Thyroid gland (tissue), 4 donors: ENCODE measurements around the gene DHX15.

ENCODE experiments used
- CTCF ChIP-seq, 6 experiments: fragments of 200-600 bp in 3 of 6; fragments of 450-650 bp in 3 of 6; sonication (generic) in 3 of 6; IDR thresholded peaks; one replicate each; pipeline ENCODE4 v1.5.1; 2016 to 2019; ENCODE audit warnings: antibody characterized with exemption in 6 of 6, mild to moderate bottlenecking in 2 of 6, inconsistent platforms in 1 of 6, moderate library complexity in 1 of 6
- POLR2A ChIP-seq, 2 donors: fragments of 450-650 bp; IDR thresholded peaks; one replicate each; pipeline ENCODE4 v1.6.1; 2017; ENCODE audit warnings: antibody characterized with exemption in 2 of 2, mild to moderate bottlenecking in 2 of 2, moderate library complexity in 1 of 2

DNA sequence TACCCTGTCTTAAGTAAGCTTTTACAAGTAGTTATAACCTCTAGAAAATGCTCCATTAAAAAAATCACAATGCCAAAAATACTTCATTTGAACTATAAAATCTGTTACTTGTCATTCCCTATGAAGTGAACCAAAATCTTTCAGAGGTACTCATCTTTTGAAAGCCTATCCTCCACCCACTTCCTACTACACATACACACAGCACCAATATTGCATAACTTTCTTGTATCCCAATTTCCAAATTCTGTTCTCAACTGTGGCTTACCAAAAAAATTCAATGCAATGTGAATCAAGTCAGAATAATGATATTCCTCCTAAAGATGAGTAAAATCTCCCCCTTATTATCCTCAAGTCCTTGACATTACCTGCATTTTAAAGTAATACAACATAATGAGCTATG lies 15.9 kb downstream of the DHX15 start:
- TF ChIP-seq POLR2A (IDR thresholded peaks at IDR 0.05) (no peak), CTCF (IDR thresholded peaks at IDR 0.05) (no peak)
